HK-2 (cell line): ENCODE data around the gene TAGLN.
"Not testable (repeated sequence)": the region's sequence is repeated elsewhere in the genome, so short reads cannot be mapped to it uniquely, and the experiment has no call there.

Experiments used
- DNase-seq: peaks from one replicate; pipeline ENCODE4 v3.0.0-alpha.2; 2018; ENCODE audit not compliant: unreplicated experiment

The TAGLN gene

GRCh38 chr11:117195761-117196160 lies 3.4 kb upstream of the TAGLN start:
- DNase-seq = no peak

GRCh38 chr11:117197006-117197405 lies 2.2 kb upstream of the TAGLN start:
- no peak for DNase-seq

DNA sequence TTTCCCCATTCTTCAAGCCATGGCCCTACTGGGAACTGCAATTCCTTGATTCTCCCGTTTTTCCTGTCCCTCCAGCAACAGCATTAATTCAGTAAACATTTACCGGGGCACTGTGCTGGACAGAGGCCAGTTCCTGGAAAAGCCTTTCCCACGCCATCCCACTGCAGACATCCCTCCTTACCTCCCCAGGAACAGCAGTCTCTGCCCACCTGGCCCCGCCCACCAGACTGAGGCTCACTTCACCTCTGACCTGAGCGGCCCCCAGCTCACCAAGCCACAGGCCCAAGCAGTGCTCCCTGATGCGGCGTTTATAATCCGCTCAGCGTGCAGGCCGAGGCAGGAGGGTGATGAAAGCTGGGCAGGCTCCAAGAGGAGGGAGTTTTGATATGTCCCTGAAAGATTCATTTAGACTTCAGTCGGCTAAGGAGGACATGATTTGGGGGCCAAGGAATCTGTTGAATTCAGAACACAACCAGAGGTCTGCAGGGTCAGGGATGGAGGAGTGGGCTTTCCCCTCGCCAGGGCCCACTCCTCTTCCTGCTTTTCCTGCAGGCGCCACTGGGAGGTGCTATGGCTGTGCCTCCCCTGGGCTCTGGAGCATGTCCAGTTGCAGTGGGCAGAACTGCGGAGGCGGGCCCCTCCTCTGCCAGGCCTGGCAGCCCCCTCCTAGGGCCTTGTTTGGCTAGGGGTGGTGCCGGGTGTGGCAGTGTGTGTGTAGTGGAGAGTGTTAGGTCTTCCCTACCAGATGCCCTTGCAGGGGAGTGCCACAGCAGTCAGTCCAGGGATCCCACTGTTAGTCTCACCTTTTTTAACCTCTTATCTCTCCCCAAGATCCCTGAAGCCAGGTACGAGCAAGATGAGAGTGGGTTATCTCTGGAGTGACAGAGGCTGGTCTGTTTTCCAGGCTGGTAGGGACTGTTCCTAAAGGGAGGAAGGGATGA lies 1.4 kb upstream of the TAGLN start:
- DNase-seq = no peak

DNA sequence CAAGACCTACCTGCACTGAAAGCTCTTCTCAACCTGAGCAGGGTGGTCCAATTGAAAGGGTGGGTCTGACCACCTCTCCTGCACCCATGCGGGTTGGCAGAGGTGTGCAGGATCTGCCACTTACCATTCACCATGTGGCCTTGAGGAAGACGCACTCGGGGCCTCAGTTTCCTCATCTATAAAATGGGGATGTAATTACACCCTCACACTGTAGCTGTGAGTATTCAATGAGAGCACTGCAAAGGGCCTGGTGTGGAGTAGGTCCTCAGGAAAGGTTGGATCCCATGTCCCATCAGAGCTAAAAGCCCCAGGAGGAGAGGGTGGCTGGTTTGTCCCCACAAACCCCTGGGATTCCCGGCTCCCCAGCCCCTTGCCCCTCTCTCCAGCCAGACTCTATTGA lies 557 bp upstream of the TAGLN start:
- DNase-seq = no peak

DNA sequence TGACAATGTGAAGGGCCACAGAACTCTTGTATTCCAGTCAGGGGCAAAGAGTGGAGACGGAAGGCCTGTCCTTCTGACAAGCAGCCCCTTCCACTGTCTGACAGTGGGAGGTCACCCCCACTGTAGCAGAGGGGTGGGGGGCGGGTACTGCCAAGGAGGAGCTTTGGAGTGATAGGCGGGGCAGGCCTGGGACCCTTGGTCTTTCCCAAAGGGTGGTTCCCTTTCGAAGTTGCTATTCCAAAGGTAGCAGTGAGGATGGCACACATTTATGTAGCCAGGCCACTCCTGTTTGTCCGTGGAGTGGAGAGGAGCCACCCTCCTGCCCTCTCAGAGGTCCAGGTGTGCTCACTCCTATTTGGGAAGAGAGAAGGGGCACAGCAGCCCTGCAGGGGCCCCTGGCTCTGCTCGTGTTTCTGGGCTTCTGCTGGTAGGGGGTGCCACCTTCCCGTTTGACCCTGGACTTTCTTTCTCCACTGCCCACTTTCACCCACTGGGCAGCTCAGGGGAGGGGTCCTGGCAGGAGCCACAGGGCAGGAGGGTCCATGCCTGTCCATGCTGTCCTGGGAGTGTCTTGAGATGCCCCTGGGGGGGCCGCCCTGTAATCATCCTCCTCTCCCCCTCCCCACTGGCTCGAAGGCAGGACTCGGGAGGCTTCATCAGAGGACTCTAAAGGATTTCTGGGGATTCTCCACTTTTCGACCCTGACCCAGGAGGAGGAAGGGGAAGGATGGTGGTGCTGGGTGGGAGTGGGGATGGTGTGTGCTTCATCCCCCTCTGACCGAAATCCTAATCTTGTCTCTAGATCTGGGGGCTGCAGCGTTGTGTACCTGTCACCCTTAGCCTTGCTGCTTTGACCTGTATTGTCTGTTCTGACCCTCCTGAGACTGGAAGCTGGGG lies 994 bp downstream of the TAGLN start:
- no peak for DNase-seq

GRCh38 chr11:117200813-117201657 lies 1.9 kb downstream of the TAGLN start:
- no peak for DNase-seq

DNA sequence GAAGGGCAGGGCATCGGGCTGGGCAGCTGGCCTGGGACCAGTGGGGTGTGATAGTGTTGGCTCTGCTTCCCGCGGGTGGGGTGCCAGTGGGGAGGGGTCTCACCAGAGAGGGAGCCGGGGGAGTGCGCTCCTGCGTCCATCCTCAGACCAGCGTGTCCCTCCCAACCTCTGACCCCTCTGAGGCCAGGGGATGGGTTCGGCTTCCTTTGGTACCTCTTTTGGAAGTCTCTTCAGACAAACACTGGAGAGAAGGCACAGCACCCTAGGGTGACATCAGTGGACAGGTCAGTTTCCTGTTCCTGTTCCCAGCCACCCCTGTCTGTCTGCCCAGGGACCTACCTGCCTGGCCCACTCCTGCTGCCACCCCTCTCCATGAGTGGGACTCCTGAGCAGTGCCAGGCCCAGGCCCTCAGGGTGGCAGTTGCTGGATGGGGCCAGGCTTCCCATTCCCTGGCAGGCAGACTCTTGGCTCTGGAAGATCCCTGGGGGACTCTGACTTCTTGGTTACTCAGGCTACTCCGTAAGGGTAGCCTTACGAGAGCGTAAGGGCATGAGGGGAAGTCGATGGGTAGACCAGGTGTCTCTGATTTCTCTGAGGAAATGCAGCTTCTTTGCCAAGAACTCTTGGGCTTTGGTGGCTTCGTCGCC lies 2.6 kb downstream of the TAGLN start:
- no peak for DNase-seq

DNA sequence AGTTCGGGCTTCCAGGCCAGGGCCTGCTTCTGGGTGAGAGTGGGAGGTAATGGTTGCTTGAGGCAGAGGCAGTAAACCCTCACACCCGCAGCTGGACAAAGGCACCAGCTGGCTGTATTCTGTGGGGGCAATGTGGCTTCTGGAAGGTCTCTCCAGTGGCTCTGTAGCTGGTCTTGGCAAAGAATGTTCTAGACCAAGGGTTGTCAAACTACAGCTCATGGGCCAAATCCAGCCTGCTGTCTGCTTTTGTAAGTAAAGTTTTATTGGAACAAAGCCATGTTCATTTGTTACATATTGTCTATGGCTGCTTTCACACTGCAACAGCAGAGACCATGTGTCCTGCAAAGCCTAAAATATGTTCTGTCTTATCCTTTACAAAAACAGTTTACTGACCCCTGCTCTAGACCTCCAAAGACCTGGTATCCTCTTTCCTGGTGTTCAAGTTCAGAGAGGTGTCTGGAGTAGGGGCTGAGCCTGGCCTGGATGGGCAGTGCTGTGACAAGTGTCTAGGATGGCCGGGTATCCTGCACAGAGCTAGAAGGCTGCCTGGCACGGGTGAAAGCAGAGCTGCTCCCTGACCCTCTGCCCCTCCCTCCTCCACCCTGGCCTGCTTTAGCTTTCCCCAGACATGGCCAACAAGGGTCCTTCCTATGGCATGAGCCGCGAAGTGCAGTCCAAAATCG lies 3.4 kb downstream of the TAGLN start:
- DNase-seq = no peak

DNA sequence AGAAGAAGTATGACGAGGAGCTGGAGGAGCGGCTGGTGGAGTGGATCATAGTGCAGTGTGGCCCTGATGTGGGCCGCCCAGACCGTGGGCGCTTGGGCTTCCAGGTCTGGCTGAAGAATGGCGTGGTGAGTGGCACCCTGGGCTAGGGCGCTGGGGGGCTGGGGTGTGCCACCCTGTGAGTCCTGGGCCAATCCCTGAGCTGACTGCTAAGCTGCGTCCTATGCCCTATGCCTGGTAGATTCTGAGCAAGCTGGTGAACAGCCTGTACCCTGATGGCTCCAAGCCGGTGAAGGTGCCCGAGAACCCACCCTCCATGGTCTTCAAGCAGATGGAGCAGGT lies 3.9 kb downstream of the TAGLN start:
- no peak for DNase-seq

DNA sequence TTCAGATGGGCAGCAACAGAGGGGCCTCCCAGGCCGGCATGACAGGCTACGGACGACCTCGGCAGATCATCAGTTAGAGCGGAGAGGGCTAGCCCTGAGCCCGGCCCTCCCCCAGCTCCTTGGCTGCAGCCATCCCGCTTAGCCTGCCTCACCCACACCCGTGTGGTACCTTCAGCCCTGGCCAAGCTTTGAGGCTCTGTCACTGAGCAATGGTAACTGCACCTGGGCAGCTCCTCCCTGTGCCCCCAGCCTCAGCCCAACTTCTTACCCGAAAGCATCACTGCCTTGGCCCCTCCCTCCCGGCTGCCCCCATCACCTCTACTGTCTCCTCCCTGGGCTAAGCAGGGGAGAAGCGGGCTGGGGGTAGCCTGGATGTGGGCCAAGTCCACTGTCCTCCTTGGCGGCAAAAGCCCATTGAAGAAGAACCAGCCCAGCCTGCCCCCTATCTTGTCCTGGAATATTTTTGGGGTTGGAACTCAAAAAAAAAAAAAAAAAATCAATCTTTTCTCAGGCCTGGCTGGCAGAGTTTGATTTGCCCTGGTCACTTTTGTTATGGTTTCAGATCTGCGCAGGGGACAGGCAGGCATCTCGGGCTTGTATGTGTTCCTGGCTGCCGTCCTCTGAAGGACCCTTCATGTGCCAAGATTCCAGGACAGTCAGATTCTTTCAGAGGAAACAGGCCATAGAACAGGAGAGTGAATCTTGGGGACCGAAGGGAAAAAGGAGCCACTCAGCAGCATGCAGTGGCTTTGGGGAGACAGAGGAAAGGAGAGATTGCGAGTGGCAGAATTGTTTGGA lies 5.3 kb downstream of the TAGLN start:
- DNase-seq = no peak

DNA sequence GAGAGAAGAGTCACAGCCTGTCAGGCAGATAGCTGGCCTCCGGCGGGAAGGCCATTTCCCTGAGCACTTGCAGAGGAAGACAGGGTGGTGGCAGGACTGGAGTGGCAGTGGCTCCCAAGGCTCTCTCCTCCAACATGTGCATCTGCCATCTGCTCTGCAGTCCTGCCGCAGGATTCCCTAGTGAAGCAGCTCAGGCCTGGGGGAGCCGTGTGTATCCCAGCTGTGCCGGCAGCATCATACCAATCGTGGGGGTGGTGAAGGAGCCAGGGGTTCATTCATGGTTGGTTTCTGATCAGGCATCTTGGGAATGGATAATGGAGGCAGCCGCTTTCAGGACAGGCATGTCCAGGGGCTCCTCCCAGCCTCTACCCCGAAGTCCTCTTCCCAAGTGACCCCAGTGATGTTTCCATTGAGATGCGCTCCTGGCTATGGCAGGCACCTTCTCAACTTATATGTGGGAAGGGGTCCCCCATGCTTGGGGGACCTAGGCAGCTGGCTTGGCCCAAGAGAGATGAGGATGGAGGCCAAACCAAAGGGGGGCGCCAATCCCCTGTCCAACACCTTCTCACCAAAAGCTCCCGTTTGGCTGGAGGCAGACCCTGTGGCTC lies 6.1 kb downstream of the TAGLN start:
- no peak for DNase-seq

DNA sequence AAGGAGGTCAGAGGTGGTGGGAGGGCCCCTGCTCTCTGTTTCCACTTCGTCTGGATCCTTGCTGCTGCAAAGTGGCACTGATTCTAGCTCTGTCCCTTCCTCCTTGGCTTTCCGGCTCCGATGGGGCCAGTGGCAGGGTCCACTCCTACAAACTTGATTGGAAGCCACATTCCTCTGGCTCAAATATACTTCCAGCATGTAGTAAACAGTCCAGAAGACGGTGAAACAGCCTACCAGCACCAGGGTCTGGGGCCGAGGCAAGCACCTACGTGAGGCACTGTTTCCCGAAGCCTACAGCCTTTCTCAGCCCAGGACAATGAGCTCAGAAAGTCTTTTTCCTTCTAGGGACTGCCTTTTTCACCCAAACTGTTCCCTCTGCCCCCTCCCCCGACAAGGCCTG lies 6.9 kb downstream of the TAGLN start:
- DNase-seq = not testable (repeated sequence)

GRCh38 chr11:117206859-117207258 lies 7.7 kb downstream of the TAGLN start:
- DNase-seq = not testable (repeated sequence)

- DNase-seq = not testable (repeated sequence)
Observed at GRCh38 chr11:117207481-117207880, 8.3 kb downstream of the TAGLN start.

DNA sequence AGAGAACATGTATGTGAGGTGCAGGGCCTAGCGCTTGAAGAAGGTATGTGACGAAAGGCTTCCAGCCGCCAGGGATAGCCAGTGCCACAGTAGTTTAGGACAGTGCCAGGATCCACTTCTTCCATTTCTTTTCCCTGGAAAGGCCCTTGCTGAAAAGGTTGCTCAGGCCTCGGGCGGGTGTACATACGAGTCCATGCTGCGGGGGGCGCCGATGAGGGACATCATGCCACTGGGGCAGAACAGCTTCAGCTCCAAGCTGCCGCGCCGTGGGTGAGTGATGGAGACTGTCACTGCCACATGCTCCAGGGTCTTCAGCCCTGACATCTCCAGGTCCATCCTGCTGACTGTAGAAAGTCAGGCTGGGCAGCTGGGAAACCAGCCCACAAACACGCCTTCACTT lies 9.5 kb downstream of the TAGLN start:
- DNase-seq = not testable (repeated sequence)

GRCh38 chr11:117209351-117210125 lies 10.4 kb downstream of the TAGLN start:
- DNase-seq = not testable (repeated sequence)

DNA sequence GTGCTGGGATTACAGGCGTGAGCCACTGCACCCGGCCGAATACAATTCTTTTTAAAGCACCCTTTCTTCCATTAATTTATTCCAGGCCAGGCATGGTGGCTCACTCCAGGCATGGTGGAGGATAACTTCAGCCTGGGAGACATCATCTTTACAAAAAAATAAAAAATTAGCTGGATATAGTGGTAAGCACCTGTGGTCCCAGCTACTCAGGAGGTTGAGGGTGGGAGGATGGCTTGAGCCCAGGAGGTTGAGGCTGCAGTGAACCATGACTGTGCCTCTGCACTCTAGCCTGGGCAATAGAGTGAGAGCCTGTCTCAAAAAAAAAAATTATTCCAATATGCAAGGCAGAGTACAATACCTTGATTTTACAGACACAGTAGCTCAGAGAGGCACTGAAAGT lies 11.4 kb downstream of the TAGLN start:
- no peak for DNase-seq

- no peak for DNase-seq
Observed at GRCh38 chr11:117212697-117213355, 13.7 kb downstream of the TAGLN start.
